HG02885 (cell line): ENCODE measurements around the gene VAPA.

Experiments used
- ATAC-seq: cut with Tn5 transposase; IDR thresholded peaks from one replicate; pipeline ENCODE4 v1.9.1; 2021; ENCODE audit warnings: mild to moderate bottlenecking; ENCODE audit not compliant: unreplicated experiment, poor library complexity

The VAPA gene

DNA sequence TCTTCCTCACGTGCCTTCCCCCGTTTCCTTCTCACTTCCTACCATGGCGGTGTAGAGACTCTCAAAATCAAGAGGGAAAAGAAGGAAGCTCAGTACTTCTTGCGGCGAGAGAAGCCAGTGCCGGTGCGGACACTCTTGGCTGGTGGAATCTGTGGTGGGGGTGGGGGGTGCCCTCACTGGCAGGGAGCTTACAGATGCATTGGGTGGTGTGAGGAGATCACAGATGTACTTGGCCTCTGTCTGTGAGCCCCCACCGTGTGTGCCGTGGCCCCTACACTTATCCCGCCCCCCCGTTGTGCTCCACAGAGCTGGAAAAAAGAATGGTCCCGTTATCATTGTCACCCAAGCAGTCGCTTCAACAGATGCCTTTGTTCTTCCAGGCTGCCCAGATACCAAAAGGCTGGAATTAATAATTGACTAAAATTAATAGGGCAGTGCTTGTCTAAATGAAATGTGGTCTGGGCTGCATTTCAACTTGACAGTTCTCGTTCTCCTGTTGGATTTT is 79.8 kb downstream of the VAPA start:
- ATAC-seq, result no peak

DNA sequence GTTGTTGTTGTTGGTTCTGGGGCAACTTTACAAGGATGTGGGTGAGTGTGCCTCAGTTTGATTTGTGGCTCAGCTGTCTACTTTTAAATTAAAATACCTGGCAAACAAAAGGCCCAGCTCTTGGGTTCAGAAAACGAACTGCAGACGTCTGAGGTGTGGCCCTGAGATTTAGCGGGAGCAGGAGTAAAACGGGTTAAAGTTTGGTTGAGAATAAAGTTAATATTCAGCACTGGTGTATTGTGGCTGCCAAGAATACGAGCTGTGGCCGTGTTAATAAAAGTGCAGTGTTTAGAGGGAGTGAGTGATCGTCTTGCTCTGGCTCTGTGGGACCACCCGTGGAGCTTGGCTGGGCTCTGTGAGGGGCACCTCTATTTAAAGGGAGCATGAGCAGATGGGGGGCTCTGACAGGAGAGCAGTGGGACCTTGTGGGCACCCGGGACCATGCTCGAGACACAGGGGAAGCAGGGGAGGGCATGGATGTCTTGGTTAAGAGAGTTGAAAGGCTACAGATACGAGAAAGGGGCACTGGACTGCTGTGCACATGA is 80.3 kb downstream of the VAPA start:
- ATAC-seq, result no peak

DNA sequence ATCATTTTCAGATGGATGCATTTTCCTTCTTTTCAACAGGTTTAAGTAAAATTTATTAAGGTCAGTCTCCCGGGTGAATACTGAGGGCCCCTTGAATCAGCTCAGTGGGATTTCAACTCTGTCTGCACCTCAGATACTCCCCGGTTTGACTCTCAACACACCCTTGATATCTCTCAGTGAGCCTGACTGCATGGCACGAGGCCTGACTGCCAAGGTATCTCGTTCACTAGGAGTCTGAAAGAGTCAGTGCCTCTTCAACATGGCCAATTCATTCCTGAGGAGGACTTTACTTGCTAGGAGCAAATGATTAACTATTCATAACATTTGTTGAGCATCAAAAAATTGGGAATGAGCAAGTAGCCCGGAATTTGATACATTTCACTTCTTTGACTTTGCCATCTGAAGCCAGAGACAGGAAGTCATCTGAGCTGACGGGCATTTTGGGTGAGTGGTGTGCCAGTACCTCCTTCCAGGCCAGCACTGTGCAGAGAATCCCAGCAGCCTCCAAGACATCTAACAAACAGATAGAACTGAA is 81.0 kb downstream of the VAPA start:
- ATAC-seq, result no peak

DNA sequence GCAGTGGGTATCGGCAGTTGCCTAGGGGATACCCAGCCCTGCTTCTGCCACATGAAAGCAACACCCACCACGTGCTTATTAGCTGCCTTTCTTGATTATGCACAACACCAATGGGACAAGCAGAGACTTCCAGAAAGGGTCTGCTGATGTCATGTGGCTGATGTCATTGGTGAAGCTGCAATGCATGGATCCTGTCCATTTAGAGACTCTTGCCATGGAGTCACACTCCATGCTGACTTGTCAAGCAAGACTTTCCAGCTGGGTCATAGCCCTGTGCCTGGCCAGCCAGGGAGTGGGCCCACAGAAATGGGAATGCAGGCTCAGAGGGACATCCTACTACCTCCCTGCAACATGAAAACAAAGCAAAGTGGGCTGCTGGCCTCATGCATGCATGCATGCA is 81.8 kb downstream of the VAPA start:
- no peak for ATAC-seq

DNA sequence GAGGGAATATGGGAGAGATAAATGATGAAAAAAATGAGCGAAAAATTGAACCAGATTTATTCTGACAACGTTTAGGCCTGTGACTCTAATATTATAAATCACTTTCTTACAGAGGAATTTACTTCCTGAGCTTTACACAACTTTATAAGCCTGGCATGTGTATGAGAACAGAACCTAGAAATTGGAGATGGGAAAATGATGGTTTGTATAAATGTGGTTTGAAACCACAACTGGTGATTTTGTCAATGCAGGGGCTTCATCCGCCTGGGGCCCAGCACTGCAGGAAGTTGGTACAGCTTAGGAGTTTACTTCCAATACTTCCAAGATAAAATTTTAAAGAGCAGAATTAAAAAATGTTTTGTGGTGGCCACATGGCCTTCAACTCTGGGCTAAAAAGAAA is 82.3 kb downstream of the VAPA start:
- ATAC-seq, result no peak

DNA sequence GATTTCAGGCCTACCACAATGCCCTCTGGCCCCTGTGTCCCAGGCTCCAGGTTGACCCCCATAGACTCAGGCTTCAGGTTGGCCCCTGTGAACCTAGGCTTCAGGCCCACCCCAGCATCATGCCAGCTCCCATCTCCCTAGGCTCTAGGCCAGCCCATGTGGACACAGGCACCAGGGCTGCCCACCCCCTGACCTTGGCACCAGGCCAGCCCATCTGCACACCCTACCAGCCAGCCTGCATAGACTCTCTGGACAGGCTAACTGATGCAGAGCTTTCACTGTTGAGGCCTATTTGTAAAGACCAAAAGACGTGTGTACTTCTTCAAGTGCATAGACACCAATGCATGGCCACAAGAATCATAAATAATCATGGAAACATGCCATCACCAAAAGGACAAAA is 83.9 kb downstream of the VAPA start:
- ATAC-seq, result no peak

DNA sequence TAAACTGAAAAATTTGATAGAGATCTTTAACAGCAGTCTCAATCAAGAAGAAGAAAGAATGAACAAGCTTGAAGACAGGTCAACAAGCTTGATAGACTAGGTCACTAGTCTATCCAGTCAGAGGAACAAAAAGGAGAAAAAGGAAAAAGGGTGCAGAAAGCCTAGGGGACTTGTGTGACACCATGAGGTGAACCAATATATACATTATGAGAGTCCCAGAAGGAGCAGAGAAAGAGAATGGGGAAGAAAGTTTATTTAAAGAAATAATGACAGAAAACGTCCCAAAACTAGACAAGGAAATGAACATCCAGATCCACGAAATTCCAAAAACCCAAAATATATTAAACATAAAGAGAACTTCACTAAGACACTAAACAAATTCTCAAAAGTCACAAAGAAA is 84.5 kb downstream of the VAPA start:
- ATAC-seq, result no peak

DNA sequence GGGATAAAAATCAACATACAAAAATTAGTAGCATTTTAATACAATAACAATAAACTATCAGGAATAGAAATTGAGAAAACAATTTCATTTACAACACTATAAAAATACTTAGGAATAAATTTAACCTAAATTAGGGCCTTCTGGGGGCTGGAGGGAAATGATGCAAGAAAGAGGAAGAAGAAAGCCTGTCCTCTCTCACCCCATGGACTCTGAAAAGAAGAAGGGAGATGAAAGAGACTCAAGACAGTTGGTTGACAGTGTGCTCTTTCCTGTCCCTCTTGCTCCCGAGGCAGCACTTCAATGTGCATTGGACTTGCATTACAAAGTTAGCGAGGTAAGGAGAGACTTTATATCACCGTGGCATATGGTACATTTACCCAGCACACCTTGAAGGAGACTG is 88.5 kb downstream of the VAPA start:
- ATAC-seq, result no peak

DNA sequence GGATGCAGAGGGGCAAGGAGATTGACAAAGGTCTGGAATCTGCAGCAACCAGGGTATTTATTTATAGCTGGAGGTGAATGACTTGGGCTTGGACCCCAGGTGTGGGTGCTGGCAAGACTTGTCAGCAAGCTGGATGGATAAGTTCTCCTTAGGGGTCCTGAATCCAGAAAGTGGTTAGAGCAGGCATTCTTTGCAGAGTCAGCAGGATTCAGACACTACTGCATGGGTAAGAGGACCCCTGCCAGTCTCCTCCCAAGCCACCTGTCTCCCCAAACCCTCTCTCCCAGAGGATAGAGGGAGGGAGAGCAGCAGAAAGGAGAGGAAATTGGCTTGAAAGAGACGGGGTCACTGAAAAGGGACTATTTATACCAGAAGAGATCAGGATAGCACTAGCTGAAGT is 89.5 kb downstream of the VAPA start:
- no peak for ATAC-seq

DNA sequence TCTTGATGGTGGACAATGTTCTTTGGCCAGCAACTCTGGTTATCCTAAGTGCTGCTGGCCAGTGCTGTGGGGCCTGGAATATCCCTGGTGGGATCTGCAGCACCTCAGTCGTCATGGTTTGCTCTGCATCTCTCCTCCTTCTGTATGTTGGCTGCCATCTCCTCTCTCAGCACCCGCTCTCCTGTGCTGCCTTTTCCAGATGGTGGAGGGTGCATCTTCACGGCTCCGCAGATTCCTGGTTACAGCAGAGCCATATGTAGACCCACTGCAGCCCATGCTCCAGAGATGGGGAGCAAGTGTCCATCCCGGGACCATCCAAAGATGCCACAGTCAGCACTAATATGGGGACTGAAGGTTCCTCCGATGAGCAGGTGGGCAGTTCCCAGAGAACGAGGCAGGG is 90.0 kb downstream of the VAPA start:
- ATAC-seq, result no peak

DNA sequence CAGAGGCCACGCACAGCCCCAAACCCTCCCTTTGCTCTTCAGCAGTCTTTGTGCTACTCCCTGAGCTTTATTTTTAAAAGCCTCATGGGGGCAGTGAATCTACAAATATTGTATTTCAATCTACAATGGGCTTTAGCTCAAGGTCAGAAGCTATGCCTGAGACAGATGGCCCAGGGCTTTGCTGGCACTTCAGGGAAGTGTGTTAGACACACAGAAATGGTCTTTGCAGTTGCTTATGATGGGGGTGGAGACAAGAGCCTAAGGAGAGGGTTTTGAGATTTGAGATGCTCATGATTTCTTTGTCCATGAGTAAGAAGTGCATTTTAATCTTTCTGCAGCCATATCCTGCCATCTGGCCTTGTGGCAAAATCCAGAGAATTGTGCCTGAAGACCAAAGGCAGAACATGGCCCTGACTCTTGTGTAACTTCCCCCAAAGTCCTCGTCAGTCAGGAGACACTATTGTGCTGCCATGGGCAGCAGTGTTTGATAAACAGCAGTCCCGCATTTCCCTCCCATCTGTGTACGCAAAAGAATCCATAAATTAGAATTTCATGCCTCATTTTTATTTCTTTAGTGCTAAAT is 92.6 kb downstream of the VAPA start:
- no peak for ATAC-seq

DNA sequence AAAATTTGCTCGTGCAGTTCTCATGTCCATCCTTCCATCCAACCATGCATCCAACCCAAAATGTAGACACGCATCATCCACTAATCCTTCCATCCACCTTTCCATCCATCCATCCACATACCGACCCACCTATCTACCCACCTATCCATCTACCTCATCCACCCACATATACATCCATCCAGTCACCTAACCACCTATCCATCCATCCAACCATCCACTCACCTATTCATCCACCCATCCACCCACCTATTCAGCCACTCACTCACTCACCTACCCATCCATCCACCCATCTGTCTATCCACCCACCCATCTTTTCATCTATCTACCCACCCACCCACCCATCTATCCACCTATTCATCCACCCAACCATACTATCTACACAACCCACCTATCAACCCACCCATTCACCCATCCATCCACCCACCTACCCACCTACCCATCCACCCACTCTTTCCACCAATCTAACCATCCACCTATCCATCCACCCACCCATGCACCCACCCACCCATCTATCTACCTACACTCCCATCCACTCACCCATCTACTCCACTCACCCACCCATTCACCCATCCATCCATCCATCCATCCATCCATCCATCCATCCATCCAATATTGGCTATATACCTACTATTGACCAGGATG is 94.3 kb downstream of the VAPA start:
- no peak for ATAC-seq
